SW480 (cell line): ENCODE measurements around the gene TRPV5.
A peak's percentile ranks its signal among the peaks of the same experiment; 100 is the strongest.

Experiments
- DNase-seq: peaks from one replicate; pipeline ENCODE4 v3.0.0-alpha.2; 2016; ENCODE audit warnings: low spot score

TRPV5 gene

DNA sequence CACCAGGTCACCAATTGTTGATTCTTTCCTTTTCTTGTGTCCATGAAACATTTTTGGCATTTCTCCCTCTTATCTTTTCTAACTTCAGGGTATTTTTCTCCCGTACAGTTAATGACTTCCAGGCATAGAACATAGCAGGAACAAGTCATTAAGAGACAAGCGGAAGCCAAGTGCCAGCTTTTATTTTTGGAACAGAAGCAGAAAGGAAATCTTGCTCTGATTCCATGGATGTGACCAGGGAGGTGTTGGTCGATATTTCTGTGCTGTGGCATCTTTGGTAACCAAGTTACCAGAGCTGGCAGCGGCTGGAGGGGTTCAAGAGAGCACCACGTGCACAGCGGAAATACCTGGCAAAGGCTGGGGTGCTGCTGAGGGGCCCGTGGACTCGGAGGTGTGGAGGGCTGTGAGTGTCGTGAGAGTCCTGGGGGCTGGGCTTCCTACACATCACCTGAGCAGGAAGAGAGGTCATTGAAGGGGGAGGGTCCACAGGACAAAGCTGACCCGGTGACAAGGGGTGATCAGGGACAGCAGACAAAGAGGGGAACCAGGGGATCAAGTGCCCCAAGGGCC lies 7.5 kb upstream of the TRPV5 start:
- DNase-seq, result no peak

DNA sequence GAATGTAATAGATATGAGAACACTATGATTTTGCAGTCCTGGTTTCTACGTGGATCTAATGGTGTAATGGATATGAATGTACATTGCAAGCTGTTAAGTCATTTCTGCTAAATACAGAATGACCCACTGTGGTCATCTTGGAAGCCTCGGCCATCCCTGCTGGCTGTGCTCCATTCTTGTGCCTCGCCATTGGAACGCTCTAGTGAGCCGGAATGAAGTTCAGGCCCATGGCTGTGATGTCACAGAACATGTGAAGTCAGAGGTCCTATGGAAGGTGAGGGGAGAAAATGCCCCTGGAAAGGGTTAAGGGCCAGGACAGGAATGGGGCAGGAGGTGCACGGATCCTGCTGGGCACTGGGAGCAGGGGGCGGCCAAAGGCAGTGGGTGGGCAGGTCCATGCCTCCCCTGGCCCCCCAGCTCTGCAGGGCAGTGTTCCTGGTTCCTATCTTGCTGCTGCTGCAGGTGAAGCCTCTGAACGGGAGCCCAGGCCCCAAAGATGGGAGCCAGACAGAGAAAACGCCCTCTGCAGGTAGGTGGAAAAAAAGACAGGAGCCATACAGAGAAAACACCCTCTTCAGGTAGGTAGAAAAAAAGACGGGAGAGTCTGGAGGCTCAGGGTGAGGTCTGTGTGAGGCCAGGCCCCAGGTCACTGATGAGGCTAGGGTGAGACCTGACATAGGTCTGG lies 5.8 kb upstream of the TRPV5 start, which contains the start of gene LLCFC1:
Gene LLCFC1, plus strand, starts transcription at position 259 of the 685 bp plus-strand sequence. Its CDS starts 138 bp downstream, at position 397.
- peak; percentile 59 for DNase-seq

DNA sequence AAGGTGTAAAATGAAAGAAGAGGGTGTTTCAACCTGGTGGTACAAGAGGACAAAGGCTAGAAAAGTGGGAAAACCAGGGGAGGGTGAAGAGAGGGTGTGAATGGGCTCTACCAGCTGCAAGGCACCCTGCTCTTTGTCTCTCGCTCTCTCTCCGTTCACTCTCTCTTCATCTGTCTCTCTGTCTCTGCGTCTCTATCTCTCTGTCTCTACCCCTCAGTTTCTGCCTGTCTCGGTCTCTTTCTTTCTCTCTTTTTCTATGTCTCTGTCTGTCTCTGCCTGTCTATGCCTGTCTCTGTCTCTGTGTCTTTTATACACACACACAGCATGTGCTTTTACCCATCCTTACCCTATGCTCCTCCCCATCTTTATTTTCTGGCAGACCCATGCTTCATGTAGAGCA lies 5.1 kb upstream of the TRPV5 start:
- DNase-seq, result no peak

DNA sequence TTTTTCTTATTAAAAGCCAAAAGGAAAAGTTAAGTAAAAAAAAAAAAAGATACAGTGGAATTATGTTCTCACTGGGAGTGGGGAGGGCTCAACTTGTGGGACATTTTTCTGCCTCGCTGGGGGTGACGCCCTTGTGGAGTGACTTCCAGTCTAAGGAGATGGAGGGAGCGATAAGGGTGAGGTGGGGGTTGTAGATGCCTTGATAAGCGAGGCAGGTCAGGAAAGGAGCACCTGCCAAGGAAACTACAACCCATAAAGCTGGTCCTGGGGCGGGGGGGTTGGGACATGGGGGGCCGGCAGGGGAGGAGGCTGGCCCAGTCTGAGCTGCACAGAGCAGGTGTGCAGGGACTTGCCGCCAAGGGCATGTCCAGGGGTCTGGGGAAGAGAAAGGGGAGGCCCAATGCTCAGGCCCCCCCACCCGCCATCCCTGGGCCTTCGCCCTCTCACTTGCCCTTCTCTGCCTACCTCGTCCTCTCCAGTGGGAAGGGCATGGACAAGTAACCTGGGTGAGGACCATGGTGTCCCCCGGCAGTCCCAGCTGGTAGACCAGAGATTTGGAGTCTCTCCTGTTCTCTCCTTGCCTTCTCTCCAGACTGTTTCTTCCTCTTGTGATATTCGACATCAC lies 2.5 kb upstream of the TRPV5 start:
- no peak for DNase-seq

DNA sequence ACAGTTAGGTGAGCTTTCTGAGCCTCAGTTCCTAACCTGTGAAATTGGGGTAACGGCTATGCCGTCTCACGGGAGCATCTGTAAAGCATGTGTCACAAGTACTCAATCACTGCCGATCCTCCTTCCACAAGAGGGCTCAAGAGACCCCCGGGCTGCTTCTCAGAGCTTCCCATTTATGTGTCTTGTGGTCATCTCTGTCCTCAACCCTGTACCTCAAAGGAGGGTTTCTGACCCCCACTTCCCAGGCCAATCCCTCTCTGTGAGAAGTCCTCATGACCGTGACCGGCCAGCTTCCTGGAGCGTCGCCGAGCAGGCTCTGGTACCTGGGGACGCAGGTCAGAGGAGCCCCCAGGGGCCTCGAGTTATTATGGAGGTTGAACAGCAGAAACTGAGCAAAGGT lies 510 bp upstream of the TRPV5 start:
- no peak for DNase-seq

DNA sequence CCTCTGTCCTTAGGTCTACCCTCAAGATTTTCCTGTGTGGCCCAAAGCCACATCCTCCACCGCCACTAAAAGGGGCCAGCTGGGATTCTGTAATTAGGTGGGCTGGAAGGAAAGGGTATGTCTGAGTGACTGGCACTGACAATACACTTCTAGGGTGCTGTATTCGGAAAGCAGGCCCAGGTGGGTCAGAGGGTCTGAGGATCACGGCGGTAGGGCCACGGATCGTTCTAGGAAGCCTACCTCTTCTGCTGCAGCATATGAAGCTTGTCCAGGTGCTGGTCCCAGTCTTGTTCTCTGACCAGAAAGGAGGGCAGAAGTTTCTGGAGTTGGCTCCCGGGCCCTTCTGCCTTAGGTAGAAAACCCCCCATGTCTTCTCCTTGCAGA lies 462 bp downstream of the TRPV5 start:
- no peak for DNase-seq

DNA sequence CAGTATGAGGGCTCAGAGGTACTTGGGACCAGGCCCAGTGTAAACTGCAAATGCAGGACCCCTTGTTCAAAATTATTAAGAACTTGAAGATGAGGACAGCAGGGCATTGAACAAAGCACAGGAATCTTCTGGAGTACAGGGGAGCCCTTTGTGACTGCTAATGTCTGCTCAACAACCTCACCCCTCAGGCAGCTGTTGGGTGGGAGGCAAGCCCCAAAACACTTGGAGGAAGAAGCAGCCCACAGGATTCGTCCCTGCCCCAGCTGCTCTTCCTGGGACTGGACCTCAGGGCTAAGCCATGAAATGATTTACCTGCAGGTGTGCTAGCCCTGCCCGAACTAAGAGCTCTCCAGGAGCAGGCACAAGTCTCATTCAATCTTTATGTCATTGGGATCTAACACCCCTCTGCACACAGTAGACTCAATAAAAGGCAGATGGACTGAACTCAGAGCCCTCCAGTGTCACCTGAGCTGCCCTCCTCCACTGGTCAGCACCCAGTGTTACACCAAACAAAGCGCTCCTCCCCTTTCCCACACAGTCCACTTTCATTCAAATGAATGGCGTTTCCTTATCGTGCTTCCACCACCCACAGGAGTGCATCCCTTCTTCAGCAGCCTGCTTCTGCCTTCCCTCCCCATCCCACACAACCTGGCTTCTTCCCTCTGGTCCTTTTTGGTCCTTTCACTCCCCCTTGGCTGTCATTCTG lies 1.0 kb downstream of the TRPV5 start:
- DNase-seq, result no peak

DNA sequence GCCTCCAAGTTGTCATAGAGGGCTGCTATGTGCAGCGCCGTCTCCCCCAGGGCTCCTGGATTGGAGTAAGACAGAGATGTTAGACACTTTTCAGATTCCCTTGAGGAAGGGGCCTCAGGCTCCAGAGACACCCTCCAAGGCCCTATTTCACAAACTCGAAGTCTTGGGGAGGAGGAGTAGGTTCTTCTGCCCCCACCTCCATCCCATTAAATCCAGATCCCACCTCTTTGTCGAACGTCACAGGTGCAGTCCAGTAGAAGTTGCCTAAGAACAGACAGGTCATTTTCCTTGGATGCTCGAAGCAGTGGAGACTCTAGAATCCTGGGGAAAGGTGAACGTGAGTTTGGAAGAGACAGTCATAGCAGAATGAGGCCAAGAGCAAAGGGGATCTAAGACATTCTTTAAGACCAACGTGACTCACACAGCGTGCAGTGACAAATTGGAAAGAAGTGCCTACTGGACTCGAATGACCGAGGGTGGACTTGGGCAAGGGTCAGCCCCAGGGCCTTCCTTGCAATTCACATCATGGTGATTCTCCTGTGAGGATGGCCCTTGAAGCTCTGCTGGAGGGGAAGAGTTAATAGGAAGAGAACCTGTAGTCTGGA lies 3.3 kb downstream of the TRPV5 start:
- no peak for DNase-seq

DNA sequence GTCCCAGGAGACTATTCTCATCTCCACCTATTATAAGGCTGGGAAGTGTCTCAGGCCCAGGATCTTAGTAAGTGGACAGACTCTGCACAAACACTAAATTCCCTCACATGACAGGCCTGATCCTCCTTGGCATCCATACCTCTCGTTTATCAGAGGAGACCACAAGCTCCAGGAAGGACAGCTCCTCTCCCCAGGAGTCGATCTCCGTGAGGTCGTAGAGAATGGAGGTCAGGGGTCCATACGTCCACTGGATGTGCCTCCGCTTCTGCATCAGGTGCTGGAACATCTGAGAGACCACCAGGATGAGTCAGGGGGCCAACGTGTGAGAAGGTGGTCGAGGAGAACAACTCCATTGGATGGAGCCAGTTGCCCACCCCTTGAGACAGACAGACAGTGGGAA lies 5.6 kb downstream of the TRPV5 start:
- no peak for DNase-seq

DNA sequence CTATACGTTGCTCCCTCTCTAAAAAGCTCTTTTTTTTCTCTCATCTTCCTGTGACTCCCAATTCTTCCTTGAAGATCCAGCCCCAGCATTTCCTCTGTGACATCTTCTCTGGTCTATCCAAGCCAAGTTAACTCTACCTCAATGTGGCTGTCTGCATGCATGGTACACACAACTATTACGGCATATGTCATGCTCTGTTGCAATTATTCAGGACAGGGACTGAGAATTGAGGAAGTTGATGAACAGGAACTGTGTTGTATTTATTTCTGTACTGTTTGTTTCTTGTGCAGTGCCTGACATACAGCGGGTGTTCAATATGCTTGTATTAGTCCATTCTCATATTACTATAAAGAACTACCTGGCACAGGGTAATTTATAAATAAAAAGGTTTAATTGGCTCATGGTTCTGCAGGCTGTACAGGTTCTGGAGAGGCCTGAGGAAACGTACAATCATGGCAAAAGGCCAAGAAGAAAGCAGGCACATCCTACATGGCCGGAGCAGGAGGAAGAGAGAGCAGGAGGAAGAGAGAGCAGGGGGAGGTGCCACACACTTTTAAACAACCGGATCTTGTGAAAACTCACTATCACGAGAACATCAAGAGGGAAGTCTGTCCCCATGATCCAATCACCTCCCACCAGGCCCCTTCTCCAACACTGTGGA lies 6.3 kb downstream of the TRPV5 start:
- no peak for DNase-seq

DNA sequence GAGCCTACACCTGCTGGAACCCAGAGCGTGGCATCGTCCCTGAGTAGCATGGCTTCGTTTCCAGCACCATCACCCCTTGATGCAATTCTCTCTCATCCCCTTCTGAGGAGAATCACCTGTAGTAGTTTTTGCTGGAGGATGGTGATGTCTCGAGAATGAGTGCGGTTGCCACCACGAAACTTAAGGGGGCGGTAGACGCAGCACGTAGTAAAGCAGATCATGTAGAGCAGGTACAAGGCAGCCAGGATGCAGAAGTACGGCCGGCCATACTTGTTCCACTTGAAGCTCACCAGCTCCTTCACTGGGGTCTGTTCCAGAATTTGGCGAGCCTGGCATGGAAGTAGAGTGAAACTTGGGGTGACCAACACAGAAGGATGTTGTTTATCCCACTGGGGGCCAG lies 8.1 kb downstream of the TRPV5 start:
- DNase-seq, result no peak

DNA sequence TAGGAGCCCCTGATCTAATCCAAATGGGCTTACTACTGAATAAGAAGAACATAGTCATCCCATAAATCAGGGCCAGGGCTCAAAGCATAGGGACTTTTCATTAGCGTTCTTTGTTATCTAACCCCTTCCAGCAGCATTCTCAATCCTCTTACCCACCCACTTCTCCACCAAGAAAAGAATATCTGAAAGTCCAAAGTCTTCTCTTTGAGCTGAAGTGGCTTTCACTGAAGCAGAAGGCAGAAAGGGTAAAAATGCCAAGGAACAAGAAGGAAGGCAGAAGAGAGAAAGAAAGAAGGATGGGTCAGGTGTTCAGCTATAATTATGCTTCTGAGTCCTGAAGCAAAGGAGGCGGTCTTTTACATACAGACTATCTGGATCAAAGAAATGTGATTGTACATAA lies 10.2 kb downstream of the TRPV5 start:
- no peak for DNase-seq

DNA sequence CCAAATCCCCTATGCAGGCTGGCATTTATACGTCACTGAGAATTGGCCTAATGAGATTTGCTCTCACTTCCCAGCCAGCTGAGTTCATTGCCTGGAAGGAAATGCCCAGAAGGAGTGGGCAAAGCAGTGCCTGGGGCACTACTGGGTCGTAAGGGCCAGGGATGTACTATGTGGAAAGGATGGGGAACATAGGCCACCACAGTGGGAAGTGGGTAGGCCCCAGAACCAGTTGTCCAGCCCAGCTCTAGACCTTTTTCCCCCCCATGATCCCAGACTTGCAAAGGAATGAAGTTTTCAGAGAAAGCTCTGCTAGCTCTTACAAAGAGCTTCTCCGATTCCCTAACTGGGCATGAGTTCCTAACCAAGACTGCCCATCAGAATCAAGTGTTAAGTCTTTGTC lies 13.9 kb downstream of the TRPV5 start:
- no peak for DNase-seq

DNA sequence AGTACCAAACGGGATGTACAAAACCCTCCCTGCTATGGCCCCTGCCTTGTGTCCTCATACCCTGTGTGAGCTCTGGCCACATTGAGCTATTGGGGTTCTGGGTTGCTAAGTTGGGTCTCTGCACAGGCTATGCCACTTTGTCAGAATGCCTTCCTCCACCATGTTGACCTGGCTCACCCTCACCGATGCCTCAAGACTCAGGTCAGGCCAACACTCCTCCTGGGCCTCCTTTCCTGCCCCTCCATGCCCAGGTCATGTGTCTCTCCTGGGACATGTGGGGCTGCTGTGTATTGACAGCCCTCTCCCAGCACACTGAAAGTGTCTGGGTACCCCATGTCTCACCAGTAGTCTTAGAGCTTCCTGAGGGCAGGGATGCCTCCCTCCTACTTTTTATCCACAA lies 14.6 kb downstream of the TRPV5 start:
- no peak for DNase-seq

DNA sequence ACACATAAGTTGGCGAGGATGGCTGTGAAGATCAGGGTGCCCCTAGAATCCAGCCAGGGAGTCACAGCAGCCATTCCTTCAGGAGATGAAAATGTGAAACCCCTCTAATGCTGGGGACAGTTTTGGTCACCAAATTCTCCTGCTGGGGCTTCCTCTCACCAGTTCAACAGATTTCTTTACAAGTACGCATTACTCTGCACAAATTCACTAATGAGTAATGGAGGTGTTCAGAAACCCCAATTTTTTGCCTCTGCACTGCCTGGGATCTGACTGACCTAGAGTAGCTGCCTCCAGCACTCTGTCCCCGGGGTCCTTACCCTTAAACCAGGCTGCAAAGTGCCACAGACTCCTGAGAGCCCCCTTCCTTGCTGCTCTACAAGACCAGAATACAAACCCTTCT lies 16.1 kb downstream of the TRPV5 start:
- no peak for DNase-seq

DNA sequence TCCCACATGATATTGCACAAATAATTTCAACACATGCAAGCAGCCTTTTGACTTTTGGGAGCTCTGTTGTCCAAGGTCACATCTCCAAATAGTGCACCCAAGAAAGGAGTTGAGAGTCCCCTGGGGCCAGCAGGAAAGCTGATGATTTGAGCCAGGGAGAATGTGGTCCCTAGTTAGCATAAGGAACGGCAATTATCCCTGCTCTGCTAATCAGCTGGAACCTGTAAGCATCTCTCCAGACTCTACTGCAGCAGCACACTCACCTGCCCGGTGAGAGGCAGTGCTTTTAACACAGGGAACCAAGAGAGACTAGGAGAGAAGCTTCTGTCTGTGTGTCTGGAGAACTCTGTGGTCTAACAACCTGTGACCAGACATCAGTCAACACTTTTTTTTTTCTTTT lies 17.0 kb downstream of the TRPV5 start:
- no peak for DNase-seq

DNA sequence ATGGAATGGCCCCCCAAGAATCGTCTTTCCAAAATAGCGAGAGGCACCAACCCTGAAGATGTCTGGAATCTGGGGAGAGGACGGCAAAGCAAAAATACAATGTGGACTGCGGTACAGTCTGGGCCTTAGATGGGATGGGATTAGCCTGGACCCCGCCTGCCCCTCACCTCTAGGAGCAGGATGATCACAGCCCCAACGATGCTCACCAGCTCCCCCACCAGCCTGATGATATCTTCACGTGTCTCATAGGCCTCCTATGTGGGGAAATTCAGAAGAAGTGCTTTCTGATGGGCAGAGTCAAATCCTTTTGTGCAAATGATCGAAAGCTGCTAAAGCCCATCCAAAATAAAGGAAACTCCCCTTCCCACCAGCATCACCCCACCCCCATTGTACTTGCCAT lies 18.2 kb downstream of the TRPV5 start:
- no peak for DNase-seq

DNA sequence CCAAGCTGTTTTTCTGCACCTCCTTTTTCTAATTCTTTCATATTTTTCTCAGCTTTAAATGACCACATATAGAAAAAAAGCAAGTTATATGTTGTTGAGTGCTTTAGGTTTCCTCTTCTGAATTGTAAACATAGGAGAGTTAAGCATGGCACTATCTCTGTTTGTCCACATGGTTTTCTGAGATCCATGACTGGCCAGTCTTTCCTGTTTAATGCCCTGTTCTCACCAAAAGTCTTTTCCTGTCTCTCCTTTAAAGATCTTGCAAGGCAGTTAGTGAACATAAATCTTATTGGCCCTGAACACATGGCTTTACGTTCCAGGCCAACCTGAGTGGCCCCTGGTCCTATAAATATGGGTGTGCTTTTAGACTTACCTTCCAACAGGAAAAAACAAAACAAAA lies 19.4 kb downstream of the TRPV5 start:
- DNase-seq, result no peak

DNA sequence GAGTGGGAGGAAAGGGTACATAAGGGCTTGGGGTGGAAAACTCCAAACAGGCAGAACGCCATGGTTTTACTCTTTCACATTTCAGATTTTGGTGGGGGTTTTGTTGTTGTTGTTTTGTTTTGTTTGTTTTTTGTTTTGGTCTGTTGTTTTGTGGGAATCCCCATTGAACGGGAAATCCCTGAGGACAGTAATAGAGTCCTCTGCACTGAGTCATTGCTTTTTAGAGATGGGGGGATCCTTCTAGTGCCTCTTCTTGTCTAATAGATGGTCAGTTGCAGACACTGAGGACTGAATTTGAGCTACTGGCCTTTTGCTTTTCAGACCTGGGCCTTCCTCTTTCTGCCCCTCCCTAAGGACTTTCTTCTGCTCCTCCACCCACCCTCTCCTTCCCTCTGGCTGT lies 20.0 kb downstream of the TRPV5 start:
- no peak for DNase-seq

DNA sequence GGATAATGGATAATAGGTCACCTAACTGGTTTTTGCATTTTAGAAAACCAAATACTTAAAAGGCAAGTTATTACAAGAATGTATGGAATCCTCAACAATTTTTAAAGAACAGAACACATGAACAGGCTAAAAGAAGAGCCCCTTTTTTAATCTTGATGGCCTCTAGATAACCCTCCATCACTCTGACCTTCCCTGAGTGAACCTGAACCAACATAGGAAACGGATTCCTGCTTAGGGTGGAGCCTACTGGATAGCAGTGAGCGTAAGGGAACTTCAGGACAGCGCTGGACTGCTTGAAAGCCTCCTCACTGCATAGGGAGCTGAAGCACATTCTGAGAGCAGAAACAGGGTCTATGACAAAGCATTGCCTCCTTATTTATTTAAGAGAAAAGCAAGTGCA lies 20.5 kb downstream of the TRPV5 start:
- no peak for DNase-seq

DNA sequence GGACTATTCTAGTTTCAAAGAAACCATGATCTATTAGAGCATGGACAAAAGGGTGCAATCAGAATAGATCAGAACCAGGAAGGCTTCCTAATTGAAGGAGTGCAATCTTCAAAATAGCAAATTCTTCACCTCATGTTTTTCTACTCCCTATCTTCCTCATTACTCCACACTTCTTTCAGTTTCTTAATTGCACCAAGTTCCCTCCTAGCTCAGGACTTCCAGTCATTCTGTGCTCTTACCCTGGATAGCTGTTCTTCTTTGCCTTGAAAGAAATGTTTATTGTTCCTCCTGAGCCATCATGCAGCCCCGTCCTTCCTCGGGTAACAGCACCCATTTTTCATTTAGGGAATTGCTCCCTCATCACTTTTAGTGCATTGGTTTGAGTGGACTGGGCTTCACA lies 23.1 kb downstream of the TRPV5 start:
- no peak for DNase-seq

DNA sequence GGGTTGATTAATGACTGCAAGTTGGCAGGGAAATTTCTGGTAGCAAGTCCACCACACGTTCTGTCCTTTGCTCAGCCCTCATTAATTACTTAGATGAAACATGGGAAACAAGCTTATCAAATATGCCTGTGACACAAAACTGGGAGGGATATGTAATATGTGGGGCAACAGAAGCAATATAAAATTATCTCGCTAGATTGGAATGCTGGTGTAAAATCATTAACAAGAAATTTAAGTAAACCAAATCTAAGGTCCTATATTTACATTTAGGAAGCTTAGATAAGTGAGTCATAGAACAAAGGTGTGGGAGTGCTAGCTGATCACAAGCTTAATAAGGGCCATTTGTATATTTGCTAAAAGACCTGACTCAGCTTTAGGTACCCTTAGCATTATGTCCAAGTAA lies 23.5 kb downstream of the TRPV5 start:
- DNase-seq, result peak; percentile 87
